Stimulated activated CD8-positive, alpha-beta memory T cell treated with anti-CD3 and anti-CD28 coated beads, Interleukin-7, amount 100 ng/mL, for 24 hours (primary cell): ENCODE data around the gene COBL.

ENCODE experiments used
- DNase-seq: peaks from one replicate; pipeline ENCODE4 v3.0.0-alpha.2; 2020; ENCODE audit warnings: low read depth

Gene COBL

GRCh38 chr7:51040787-51041186, 275.8 kb downstream of the COBL start:
- no peak for DNase-seq

DNA sequence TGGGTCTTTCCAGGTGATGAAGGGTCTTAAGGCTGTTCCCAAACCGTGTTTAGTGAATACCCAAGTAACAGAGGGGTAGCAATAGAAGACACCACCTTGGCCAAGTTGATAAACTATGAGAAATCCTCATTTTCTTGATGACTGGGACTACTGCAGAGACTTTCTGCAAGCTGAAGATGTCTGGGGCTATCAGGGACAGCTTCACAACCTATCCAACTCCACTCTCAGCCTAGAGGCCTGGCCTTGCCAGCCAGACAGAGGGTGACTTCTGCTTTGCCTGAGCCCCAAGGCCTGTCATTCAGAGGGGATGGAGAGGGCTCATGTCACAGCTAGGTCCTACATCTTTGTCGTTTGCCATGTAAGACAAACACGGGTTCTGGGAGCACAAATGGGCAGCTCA, 278.0 kb downstream of the COBL start:
- no peak for DNase-seq

DNA sequence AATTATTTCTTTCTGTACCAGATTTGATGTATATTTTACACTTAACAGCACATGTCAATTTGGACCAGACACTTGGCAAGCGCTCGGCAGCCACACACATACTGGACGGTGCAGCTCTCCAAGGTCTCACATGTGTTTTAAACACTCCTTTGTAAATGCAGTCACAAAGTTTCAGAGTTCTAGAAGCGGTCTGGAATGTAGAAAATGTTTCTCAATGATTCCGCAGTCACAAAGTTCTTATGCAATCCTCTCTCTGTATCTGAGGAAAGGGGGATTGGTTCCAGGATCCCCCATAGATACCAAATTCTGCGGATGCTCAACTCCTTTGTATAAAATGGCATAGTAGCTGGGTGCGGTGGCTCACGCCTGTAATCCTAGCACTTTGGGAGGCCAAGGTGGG, 280.9 kb downstream of the COBL start:
- DNase-seq = no peak

GRCh38 chr7:51034521-51035264, 281.9 kb downstream of the COBL start:
- no peak for DNase-seq

DNA sequence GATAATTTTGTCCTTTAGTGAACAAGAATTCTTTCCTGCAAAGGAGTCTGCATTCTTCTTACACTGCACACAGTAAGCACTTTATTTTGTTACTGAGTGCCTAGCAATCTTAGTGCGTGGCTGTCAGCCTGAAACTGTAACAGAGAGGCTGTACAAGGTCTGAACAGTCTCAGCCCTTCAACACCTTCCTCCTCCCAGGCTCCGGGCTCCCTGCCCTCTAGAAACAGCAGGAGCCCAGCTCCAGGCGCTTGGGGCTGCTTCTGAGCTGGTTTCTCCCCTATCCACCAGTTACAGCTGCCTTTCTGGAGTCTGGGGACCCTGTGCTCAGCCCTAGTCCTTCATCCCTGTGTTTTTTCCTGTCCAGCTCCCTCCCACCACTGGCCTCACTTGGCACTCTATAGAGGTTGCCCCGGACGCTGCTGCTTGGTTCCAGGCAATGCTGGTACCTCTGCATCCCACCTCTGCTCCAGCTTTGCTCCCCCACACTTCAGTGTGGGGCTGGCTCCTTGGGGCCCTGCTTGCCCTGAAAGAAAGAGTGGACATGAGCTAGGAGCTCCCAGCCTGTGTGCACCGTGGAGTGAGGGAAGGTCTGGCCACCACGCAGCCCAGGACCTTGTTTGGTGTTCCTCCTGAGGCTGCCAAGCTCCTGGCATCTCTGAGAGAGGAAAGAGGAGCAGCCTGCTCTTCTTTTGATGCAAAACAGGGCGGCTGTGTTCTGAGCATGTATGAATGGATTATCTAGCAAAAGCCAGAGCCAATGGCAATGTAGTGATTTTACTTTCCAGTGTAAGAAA, 282.7 kb downstream of the COBL start:
- DNase-seq = no peak

- DNase-seq = no peak
Observed at GRCh38 chr7:51031791-51032515, 284.7 kb downstream of the COBL start.

- DNase-seq = no peak
Observed at GRCh38 chr7:51031216-51031615, 285.4 kb downstream of the COBL start.

GRCh38 chr7:51029701-51030191, 286.9 kb downstream of the COBL start:
- DNase-seq = no peak

DNA sequence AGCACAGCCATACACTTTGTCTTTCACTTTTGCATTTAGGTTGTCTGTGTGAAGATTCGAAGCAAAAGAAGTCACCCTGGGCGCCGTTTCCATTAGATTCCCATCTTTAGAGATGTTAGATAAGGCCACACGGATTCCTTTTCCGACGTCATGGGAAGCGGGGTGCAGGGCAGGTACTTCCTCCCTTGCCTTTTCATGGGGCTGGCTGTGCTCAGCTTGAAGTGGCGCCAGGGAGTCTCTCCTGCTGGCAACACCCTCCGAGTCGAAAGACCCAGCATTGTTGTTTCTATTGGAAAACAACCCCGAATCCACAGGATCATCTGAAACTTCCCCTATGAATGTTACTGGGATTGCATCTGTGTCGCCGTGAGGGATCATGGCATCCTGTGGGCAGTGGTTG, 287.5 kb downstream of the COBL start:
- DNase-seq = no peak

- DNase-seq = no peak
Observed at GRCh38 chr7:51027935-51028830, 288.4 kb downstream of the COBL start.

GRCh38 chr7:51027106-51027934, 289.3 kb downstream of the COBL start:
- no peak for DNase-seq

DNA sequence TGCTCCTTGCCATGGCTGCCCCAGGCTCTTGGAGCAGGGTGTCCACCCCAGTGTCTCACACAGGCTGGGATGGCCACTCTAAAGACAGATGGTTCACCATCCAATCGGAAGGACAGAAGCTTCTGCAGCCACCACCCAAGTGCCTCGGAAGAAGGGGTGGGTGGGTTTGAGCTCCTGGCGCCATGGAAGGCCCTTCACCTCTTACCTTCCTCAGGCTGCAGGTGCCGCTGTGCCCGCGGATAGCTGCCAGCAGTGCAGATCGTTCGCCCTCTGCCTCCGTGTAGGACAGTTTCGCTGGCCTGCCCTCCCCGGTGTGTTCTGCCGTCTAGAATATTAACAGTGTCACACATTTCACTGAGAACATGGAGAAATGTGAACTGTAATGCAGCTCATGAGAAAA, 290.3 kb downstream of the COBL start:
- DNase-seq = no peak

DNA sequence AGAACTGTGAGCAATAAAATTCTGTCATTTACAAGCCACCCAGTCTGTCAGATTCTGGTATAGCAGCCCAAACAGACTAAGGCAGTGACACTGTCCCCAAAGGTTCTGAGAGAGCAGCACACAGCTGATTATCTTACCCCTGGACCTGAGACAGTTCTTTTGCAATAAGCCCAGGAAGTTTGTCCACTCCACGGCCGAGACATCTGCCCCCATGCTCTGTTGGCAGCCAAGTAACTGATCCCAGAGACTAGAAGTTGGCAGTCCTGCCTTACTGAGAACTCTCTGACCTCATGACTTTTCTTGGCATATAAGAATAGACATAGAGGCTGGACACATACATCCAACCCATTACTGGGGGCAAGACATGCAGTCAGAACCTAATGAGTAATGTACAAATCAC, 290.9 kb downstream of the COBL start:
- DNase-seq = no peak

- DNase-seq = no peak
Observed at GRCh38 chr7:51024867-51025266, 291.7 kb downstream of the COBL start.

- no peak for DNase-seq
Observed at GRCh38 chr7:51023547-51023946, 293.1 kb downstream of the COBL start.

DNA sequence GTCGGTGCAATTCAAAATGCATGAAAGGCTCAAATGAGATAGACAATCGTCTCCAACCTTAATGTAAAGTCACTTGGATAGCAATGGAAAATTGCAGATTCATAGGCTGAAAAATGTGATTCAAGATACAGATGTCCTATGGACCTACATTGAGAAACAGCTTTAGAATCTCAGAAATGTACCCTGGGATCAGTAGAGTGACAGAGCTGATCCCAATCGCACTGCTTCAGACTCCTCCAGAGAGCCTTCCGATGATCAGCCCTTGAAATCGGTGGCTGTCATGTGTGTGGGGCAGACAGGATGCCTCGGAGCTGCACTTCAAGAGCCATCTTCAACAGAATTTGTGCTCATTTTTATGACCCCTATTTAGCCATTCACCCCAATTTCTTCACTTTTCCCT, 293.8 kb downstream of the COBL start:
- no peak for DNase-seq

- no peak for DNase-seq
Observed at GRCh38 chr7:51021906-51022570, 294.6 kb downstream of the COBL start.

DNA sequence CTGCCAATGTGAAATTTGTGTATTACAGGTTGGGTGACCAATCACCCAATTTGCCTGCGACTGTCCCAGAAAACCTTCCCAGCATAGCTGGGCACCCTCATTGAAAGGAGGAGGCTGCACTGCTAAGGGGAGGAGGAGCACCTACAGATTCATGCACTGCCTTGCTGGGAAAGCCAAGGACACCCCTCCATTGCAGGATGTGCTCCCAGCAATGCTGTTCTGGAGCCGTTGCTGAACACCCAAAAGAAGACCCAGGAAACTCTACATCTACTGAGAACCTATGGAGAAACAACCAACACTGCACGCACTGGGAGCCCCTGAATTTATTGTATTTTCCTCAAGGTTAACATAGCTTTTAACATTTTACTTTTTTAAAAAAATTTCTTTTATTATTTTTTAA, 295.7 kb downstream of the COBL start:
- no peak for DNase-seq

DNA sequence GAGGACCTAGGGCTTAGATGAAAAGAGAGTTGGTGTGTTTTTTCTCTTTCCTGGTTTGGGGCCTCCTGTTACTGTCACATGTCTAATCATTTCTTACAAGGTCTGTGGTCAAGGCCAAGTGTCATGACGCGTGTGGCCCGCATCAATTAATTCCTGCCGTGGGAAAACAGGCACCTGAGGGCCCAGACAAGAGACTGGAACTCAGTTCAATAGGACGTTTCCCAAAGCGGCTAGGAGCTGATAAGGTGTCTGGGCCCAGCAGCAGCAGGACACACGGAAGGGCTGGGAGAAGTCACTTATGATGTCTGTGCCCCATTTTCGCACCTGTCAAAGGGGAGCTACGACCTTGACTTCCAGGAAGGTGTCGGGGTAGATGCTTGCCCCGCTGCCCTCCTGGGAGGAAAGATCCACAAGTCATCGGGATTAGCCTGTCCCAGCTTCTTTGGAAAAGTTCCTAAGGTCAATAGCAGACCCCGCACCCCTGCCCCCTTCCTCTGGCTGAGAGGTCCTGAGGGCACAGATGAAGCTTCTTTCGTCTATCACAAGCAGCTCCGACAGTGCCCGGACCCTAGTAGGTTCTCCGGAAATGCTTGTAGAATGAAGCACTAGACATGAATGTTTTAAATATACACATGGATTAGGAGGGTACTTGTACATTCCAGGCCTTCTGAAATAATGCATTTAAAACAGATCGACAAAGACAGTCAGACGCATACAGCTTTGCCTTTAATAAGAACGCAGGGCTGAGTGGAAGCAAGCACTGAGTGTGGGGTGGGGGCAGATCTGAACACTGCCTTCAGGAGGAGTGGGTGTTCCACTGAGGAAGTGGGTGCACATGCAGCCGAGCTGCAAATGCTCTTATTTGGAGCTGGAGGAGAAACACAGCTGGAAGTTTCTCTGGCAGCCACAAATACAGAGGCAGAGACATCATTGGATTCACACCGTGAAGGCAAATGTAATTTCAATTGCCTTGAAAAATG, 296.4 kb downstream of the COBL start:
- DNase-seq = no peak
